SW 1271 (cell line): Measurements from ENCODE around the gene IER3.
A peak's percentile ranks its signal among the peaks of the same experiment; 100 is the strongest.

Experiments
- DNase-seq, 2 experiments: peaks; one replicate each; lab custom pipeline; 2025; lab: John Stamatoyannopoulos, UW

Gene IER3

GRCh38 chr6:30744054-30744805, at the start of gene IER3:
IER3 (minus strand) TSS chr6:30744547; CDS start chr6:30744518, 29 bp downstream.
- peak; percentile 83 to 93 for DNase-seq

- DNase-seq, result no peak
Measured at GRCh38 chr6:30793521-30794194, 49.3 kb upstream of the IER3 start.

- DNase-seq, result no peak
Measured at GRCh38 chr6:30792786-30793185, 48.4 kb upstream of the IER3 start.

- no peak for DNase-seq
Measured at GRCh38 chr6:30790724-30791383, 46.5 kb upstream of the IER3 start.

- DNase-seq, result no peak
Measured at GRCh38 chr6:30789606-30790005, 45.3 kb upstream of the IER3 start.

GRCh38 chr6:30787954-30788353, 43.6 kb upstream of the IER3 start:
- DNase-seq, result no peak

GRCh38 chr6:30782425-30783014, 38.2 kb upstream of the IER3 start:
- peak in 1 of 2 experiments; percentile 65 for DNase-seq

- peak; percentile 90 to 96 for DNase-seq
Measured at GRCh38 chr6:30781743-30782424, 37.5 kb upstream of the IER3 start.

GRCh38 chr6:30781395-30781742, 37.0 kb upstream of the IER3 start:
- no peak for DNase-seq

GRCh38 chr6:30780642-30780920, 36.2 kb upstream of the IER3 start:
- no peak for DNase-seq

GRCh38 chr6:30779850-30780641, 35.7 kb upstream of the IER3 start:
- DNase-seq, result no peak

GRCh38 chr6:30778001-30778635, 33.8 kb upstream of the IER3 start:
- no peak for DNase-seq

GRCh38 chr6:30777155-30777485, 32.8 kb upstream of the IER3 start:
- DNase-seq, result no peak

GRCh38 chr6:30776390-30777154, 32.2 kb upstream of the IER3 start:
- DNase-seq, result no peak

- no peak for DNase-seq
Measured at GRCh38 chr6:30775104-30775503, 30.8 kb upstream of the IER3 start.

GRCh38 chr6:30774701-30775100, 30.4 kb upstream of the IER3 start:
- DNase-seq, result no peak

GRCh38 chr6:30770592-30770991, 26.2 kb upstream of the IER3 start:
- DNase-seq, result no peak

- DNase-seq, result no peak
Measured at GRCh38 chr6:30769853-30770524, 25.6 kb upstream of the IER3 start.

- DNase-seq, result peak; percentile 94 to 96
Measured at GRCh38 chr6:30769088-30769852, 24.9 kb upstream of the IER3 start.
